ENCODE measurements around the gene TMEM213.

TMEM213 gene

GRCh38 chr7:138755331-138755747 lies 42.5 kb upstream of the TMEM213 start:
- no peak overlapping the region for H3K4me3 ChIP-seq

DNA sequence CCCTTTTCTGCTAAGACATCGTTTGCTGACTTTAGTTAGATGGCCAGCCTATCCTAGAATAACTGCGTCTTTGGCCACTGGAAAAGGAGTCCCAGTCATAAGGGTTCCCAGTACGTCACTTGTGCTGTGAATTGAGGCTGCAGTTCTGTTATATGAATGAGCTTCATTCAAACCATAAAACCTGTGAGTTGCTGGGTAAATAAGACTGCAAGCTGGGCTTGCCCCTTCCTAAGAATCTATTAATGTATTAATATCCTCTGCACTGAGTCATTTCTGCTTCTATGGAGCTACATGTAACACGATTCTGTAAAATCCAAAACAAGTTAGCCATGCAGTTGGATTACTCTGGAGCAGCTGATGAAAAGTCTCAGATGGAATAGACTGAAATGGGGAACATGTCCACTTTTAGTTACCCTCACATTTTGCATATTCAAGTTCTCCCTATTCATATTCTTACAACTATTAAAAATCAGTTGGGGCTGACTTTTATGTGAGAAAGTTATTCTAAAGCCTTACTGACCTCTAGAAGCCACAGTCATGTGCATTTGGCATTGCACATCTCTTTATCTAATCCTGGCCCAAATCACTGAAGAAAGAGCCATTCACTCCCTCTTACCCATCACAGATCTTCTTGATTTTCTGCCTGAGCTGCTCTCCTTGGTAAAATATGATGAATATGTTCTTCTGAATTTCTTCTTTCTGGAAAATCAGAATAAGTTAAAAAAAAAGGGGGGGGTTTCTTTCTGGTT lies 41.8 kb upstream of the TMEM213 start:
- TF ChIP-seq Cebpa-rat (IDR thresholded peaks at IDR 0.05) = no peak
- Histone ChIP-seq H3K4me2 (no peak overlapping the region), H3K9ac (no peak overlapping the region), H3K4me3 (no peak overlapping the region), H3K9me3 (replicated peaks in 1 of 11) (peaks cover 0 to 5% (median 0%) of the 10 kb centered on the region in 11 experiments; a peak in 4 of 22 replicates), H3K27ac (no peak overlapping the region), H3K27me3 (no peaks in the 10 kb centered on the region), H4K20me1 (no peaks in the 10 kb centered on the region), H3K36me3 (no peaks in the 10 kb centered on the region), H3K4me1 (peaks cover 0 to 27% (median 16%) of the 10 kb centered on the region in 10 experiments; a peak in 14 of 20 replicates)

More at GRCh38 chr7:138755331-138755747, 42.5 kb upstream of the TMEM213 start:
- TF ChIP-seq Cebpa-rat (IDR thresholded peaks at IDR 0.05) = no peak
- Histone ChIP-seq H3K4me2 (no peak overlapping the region), H3K9ac (no peak overlapping the region), H3K9me3 (replicated peaks in 1 of 11) (peaks cover 0 to 7% (median 0%) of the 10 kb centered on the region in 11 experiments; a peak in 2 of 22 replicates), H3K27ac (no peak overlapping the region), H3K4me1 (peaks cover 0 to 28% (median 16%) of the 10 kb centered on the region in 10 experiments; a peak in 14 of 20 replicates), H3K27me3 (no peaks in the 10 kb centered on the region), H4K20me1 (no peaks in the 10 kb centered on the region), H3K36me3 (no peaks in the 10 kb centered on the region)

DNA sequence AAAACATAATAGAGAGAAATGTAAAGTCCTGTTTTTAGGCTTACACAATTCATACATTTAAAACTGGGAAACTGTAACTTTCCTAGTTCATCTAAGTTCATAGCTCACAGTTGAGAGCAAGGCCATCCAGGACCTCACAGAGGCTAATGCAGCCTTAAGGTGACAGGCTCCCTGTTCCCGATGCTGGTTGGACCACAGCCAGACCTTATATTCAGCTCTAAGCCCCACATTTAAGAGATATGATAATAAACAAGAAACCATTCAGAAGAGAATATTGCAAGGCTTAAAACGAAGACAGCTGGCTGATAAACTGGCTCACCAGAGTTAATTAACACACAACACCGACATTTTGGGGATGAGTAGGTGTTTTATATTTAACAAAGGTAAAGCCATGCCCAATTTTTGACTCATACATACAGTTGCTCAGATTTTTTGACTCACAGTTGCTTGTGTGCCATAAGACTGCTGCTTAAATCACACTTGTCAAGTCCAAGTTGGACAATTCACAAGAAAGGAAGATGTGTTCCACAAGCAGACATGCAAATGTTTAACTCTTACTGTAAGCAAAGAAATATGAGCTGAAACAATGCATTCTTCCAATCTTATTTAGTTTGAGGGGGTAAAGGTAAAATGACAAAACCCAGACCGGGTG lies 41.1 kb upstream of the TMEM213 start:
- TF ChIP-seq Cebpa-rat (IDR thresholded peaks at IDR 0.05) = no peak
- Histone ChIP-seq H4K20me1 (no peaks in the 10 kb centered on the region), H3K36me3 (no peaks in the 10 kb centered on the region), H3K27me3 (no peaks in the 10 kb centered on the region), H3K4me2 (no peak overlapping the region), H3K4me1 (peaks cover 0 to 20% (median 13%) of the 10 kb centered on the region in 10 experiments; a peak in 14 of 20 replicates), H3K9me3 (replicated peaks in 1 of 11) (peaks cover 0 to 8% (median 0%) of the 10 kb centered on the region in 11 experiments; a peak in 3 of 22 replicates), H3K9ac (no peak overlapping the region), H3K27ac (no peak overlapping the region), H3K4me3 (no peak overlapping the region)

DNA sequence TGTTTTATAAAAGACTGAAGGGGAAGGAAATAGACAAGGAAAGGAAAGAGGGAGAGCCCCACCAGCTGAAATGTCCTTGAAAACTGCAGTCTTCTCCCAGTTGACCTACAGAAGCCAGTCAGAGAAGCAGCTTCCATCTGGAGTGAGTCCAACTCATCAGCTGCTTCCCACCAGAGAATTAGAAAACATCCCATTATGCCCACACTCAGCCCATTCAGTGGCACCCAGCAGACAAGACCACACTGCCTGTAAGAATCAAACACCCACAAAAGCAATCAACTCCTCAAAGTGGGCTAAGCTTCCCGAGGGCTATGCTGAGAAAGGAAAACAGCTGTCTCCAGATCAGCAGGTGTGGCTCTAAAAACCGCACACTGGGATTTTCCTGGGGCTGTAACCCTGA lies 29.6 kb upstream of the TMEM213 start:
- Histone ChIP-seq H3K36me3 (no peaks in the 10 kb centered on the region), H3K4me3 (no peak overlapping the region), H3K4me1 (peaks cover 0 to 48% (median 28%) of the 10 kb centered on the region in 10 experiments; a peak in 15 of 20 replicates), H3K27me3 (no peaks in the 10 kb centered on the region), H4K20me1 (no peaks in the 10 kb centered on the region), H3K9me3 (replicated peaks in 1 of 11) (peaks cover 0 to 4% (median 0%) of the 10 kb centered on the region in 11 experiments; a peak in 2 of 22 replicates), H3K27ac (no peak overlapping the region), H3K9ac (no peak overlapping the region), H3K4me2 (peak overlapping the region in 5 of 11 experiments; percentile 1 to 51 (median 29); a peak in 8 of 22 replicates)
- no peak for TF ChIP-seq Cebpa-rat (IDR thresholded peaks at IDR 0.05)

DNA sequence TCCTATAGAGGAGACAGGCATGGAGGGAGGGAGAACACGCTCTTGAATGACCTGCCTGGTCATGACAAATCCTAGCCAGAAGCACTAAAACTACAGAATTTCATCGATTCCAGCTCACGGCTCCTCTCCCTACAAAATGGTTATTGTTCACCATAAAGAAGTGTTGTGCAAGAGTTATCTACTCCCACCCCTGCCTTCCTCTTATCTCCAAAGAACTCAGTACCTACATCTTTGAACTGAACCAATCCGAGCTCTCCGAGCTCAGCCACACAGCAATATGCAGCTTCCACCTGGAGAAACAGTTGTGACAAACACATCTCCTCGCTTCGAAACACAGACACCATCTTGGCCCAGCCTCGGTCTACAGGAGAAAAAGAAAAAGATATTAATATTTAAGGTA lies 26.9 kb upstream of the TMEM213 start:
- H3K4me2 ChIP-seq = no peak overlapping the region
- H3K9ac ChIP-seq = no peak overlapping the region
- no peaks in the 10 kb centered on the region for H4K20me1 ChIP-seq
- H3K27me3 ChIP-seq = no peaks in the 10 kb centered on the region
- H3K4me3 ChIP-seq = no peak overlapping the region
- no peak overlapping the region for H3K27ac ChIP-seq
- no peaks in the 10 kb centered on the region for H3K36me3 ChIP-seq
- H3K9me3 ChIP-seq (replicated peaks in 1 of 11) = peaks cover 0 to 3% (median 0%) of the 10 kb centered on the region in 11 experiments; a peak in 2 of 22 replicates
- H3K4me1 ChIP-seq = peaks cover 0 to 28% (median 11%) of the 10 kb centered on the region in 10 experiments; a peak in 12 of 20 replicates
- 0 out of 22 replicates have a peak, but pooled peaks of 1 of the 11 experiments have one; percentile 61 for TF ChIP-seq Cebpa-rat (IDR thresholded peaks at IDR 0.05)

- H3K9me3 ChIP-seq (replicated peaks in 1 of 11) = no peaks in the 10 kb centered on the region
- TF ChIP-seq Cebpa-rat (IDR thresholded peaks at IDR 0.05) = no peak
- H3K9ac ChIP-seq = no peak overlapping the region
- H3K4me1 ChIP-seq = peaks cover 0 to 17% (median 8%) of the 10 kb centered on the region in 10 experiments; a peak in 12 of 20 replicates
- H3K27ac ChIP-seq = no peak overlapping the region
- no peak overlapping the region for H3K4me2 ChIP-seq
- no peak overlapping the region for H3K4me3 ChIP-seq
- H4K20me1 ChIP-seq = no peaks in the 10 kb centered on the region
- no peaks in the 10 kb centered on the region for H3K27me3 ChIP-seq
- H3K36me3 ChIP-seq = no peaks in the 10 kb centered on the region
Observed at GRCh38 chr7:138773176-138773575, 24.6 kb upstream of the TMEM213 start.

DNA sequence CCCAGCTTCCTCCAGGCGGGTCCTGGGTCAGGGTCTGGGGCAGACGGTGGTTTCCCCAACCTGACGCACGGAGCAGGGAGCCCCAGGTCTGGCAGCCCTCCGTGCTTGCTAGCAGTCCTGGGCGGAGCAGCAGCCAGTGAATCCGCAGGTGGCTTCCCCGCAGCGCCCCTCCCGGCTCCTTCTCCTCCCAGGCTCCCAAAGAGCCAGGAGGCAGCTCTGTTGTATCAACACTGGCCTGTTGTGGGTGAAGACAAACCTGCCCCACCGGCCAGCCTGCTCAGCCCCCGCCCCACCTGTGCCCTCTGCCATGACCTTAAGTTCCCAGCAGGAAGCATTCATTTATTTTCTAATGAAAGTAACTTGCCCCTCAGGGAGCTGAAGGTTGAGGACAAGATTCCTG lies 24.0 kb upstream of the TMEM213 start:
- H3K9me3 ChIP-seq (replicated peaks in 1 of 11) = no peaks in the 10 kb centered on the region
- no peak for TF ChIP-seq Cebpa-rat (IDR thresholded peaks at IDR 0.05)
- peaks cover 0 to 10% (median 3%) of the 10 kb centered on the region in 10 experiments; a peak in 10 of 20 replicates for H3K4me1 ChIP-seq
- no peaks in the 10 kb centered on the region for H3K36me3 ChIP-seq
- H3K27me3 ChIP-seq = no peaks in the 10 kb centered on the region
- no peak overlapping the region for H3K4me3 ChIP-seq
- no peaks in the 10 kb centered on the region for H4K20me1 ChIP-seq
- H3K27ac ChIP-seq = no peak overlapping the region
- H3K4me2 ChIP-seq = no peak overlapping the region
- no peak overlapping the region for H3K9ac ChIP-seq

DNA sequence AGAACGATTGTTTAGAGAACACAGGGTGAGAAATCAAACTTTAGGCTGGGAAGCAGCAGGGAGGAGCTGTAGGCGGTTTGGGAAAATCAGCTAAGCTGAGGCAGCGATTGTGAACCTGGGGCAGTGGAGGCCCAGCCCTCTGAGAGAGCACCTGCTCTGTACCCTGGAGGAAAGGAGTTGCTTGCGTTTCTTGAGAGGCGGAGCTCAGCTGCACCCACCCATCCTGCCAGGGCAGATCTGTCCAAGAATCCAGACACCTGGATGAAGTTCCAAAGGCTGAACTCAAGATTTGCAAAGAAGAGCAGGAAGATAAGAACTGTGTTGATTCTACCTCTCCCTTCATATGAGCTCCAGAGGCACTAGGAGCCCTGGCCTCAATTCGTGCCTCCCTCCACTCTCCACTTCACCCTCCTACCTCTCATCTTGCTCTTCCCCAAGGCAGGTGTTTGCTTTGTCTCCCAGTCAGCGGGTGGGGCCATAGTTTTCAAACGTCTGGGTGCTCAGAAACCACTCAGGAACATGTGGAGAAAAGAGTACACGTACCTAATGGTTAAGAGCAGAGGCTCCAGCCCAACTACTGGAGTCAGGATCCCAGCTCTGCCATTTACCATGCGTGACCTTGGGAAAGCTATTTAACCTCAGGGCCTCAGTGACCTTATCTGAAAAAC lies 21.5 kb upstream of the TMEM213 start:
- Histone ChIP-seq H3K36me3 (no peaks in the 10 kb centered on the region), H3K4me2 (no peak overlapping the region), H3K9ac (no peak overlapping the region), H3K27me3 (no peaks in the 10 kb centered on the region), H3K4me1 (no peaks in the 10 kb centered on the region), H4K20me1 (no peaks in the 10 kb centered on the region), H3K4me3 (no peak overlapping the region), H3K27ac (no peak overlapping the region), H3K9me3 (replicated peaks in 1 of 11) (no peaks in the 10 kb centered on the region)
- TF ChIP-seq Cebpa-rat (IDR thresholded peaks at IDR 0.05) = no peak

- Histone ChIP-seq H3K9ac (no peak overlapping the region), H3K36me3 (no peaks in the 10 kb centered on the region), H3K4me3 (no peak overlapping the region), H3K4me2 (no peak overlapping the region), H4K20me1 (no peaks in the 10 kb centered on the region), H3K27ac (no peak overlapping the region), H3K9me3 (replicated peaks in 1 of 11) (no peaks in the 10 kb centered on the region), H3K4me1 (no peaks in the 10 kb centered on the region), H3K27me3 (no peaks in the 10 kb centered on the region)
- no peak for TF ChIP-seq Cebpa-rat (IDR thresholded peaks at IDR 0.05)
Observed at GRCh38 chr7:138781004-138781403, 16.8 kb upstream of the TMEM213 start.

All from BLaER1 treated with 17β-estradiol and CSF1 and Interleukin-3, amounts not matched to agents 10 nM and 100 nM (cell line).